ENCODE measurements around the gene TTC12. TPM values are rescaled to one million over a fixed set of nuclear protein-coding genes. Genes with fewer than 3 reads are reported as not detected.

TTC12 gene
- total RNA-seq, 4 donors from 2014 or later = 2.2 to 14.7 (median 10.8) TPM

GRCh38 chr11:113286009-113286408 lies 28.4 kb upstream of the TTC12 start:
- no peak for DNase-seq
- H3K4me1 ChIP-seq = no peaks in the 10 kb centered on the region
- TF ChIP-seq CTCF (IDR thresholded peaks at IDR 0.05) (no peak), POLR2A (IDR thresholded peaks at IDR 0.05) (no peak)
- no peaks in the 10 kb centered on the region for H3K9me3 ChIP-seq
- no peaks in the 10 kb centered on the region for H3K36me3 ChIP-seq
- 79% methylated on average over 3 of the region's 3 CpGs; no CpG with 5 or more reads in 1 of the 2 donors for WGBS, 2 donors
- no peak overlapping the region for H3K27ac ChIP-seq
- H3K27me3 ChIP-seq = peaks cover 0 to 4% (median 0%) of the 10 kb centered on the region in 4 donors
- no peak overlapping the region for H3K4me3 ChIP-seq
- intact Hi-C loops (cut with DNase I) = loop anchor here (5.0 to 10.0 kb wide), 2 partner anchors 701 to 1004 kb away; no protein-coding TSS in a partner anchor

GRCh38 chr11:113286509-113287497 lies 27.6 kb upstream of the TTC12 start:
- intact Hi-C loops (cut with DNase I) = loop anchor here (5.0 to 10.0 kb wide), 2 partner anchors 702 to 1005 kb away; no protein-coding TSS in a partner anchor
- Histone ChIP-seq H3K4me3 (no peak overlapping the region), H3K4me1 (no peaks in the 10 kb centered on the region), H3K36me3 (no peaks in the 10 kb centered on the region), H3K27me3 (peaks cover 0 to 4% (median 0%) of the 10 kb centered on the region in 4 donors), H3K27ac (no peak overlapping the region), H3K9me3 (no peaks in the 10 kb centered on the region)
- no peak for TF ChIP-seq CTCF (IDR thresholded peaks at IDR 0.05)
- TF ChIP-seq POLR2A (IDR thresholded peaks at IDR 0.05) = no peak
- no peak for DNase-seq
- WGBS, 2 donors = 69 to 77% methylated on average over 7 to 10 of the region's 11 CpGs

- no peaks in the 10 kb centered on the region for H3K36me3 ChIP-seq
- H3K4me1 ChIP-seq = no peaks in the 10 kb centered on the region
- TF ChIP-seq POLR2A (IDR thresholded peaks at IDR 0.05) = no peak
- no peak for TF ChIP-seq CTCF (IDR thresholded peaks at IDR 0.05)
- H3K9me3 ChIP-seq = no peaks in the 10 kb centered on the region
- peaks cover 0 to 4% (median 0%) of the 10 kb centered on the region in 4 donors for H3K27me3 ChIP-seq
- no peak overlapping the region for H3K27ac ChIP-seq
- H3K4me3 ChIP-seq = no peak overlapping the region
- no peak for DNase-seq
- intact Hi-C loops (cut with DNase I) = loop anchor here (5.0 to 10.0 kb wide), 2 partner anchors 703 to 1006 kb away; no protein-coding TSS in a partner anchor
- 42 to 61% methylated on average over 3 of the region's 3 CpGs for WGBS, 2 donors
Observed at GRCh38 chr11:113287801-113288200, 26.6 kb upstream of the TTC12 start.

GRCh38 chr11:113288286-113288863 lies 26.0 kb upstream of the TTC12 start:
- Histone ChIP-seq H3K4me3 (no peak overlapping the region), H3K36me3 (no peaks in the 10 kb centered on the region), H3K4me1 (no peaks in the 10 kb centered on the region), H3K27ac (no peak overlapping the region), H3K27me3 (peaks cover 0 to 9% (median 0%) of the 10 kb centered on the region in 4 donors), H3K9me3 (no peaks in the 10 kb centered on the region)
- TF ChIP-seq POLR2A (IDR thresholded peaks at IDR 0.05) (no peak), CTCF (IDR thresholded peaks at IDR 0.05) (no peak)
- 77 to 90% methylated on average over 5 to 6 of the region's 6 CpGs for WGBS, 2 donors
- DNase-seq = no peak
- intact Hi-C loops (cut with DNase I) = loop anchor here (5.0 to 10.0 kb wide), 2 partner anchors 704 to 1006 kb away; no protein-coding TSS in a partner anchor

Measured in esophagus squamous epithelium (tissue), 5 donors.